HG03342 (cell line): Measurements from ENCODE around the gene PSME3IP1.
"Not testable (repeated sequence)": the region's sequence is repeated elsewhere in the genome, so short reads cannot be mapped to it uniquely, and the experiment has no call there.

ENCODE experiments used
- ATAC-seq: cut with Tn5 transposase; IDR thresholded peaks from one replicate; pipeline ENCODE4 v1.9.1; 2021; ENCODE audit warnings: mild to moderate bottlenecking, moderate library complexity; ENCODE audit not compliant: unreplicated experiment

The PSME3IP1 gene

DNA sequence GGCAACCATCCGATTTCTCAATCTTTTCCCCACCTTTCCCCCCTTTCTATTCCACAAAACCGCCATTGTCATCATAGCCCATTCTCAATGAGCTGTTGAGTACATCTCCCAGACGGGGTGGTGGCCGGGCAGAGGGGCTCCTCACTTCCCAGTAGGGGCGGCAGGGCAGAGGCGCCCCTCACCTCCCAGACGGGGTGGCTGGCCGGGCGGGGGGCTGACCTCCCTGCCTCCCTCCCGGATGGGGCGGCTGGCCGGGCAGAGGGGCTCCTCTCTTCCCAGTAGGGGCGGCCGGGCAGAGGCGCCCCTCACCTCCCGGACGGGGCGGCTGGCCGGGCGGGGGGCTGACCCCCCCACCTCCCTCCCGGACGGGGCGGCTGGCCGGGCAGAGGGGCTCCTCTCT is 14.5 kb upstream of the PSME3IP1 start:
- ATAC-seq: not testable (repeated sequence)

DNA sequence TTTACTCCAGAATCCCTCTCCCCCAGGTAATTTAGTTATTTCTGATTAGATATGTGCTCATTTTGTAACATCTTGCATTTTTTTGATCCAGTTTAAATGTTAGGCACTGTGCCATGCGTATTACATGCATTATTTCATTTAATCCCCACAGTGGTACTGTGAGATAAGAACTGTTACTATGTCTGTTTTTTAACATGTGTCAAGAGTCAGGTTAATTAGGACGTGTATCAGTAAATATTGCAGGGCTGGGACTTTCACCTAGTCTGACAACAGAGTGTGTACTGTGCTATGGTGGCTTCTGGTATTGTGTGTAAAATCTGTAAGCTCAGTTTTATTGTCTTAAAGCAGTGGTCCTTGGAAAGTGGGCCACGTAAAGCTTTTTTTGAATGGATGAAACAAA is 10.9 kb upstream of the PSME3IP1 start:
- no peak for ATAC-seq

DNA sequence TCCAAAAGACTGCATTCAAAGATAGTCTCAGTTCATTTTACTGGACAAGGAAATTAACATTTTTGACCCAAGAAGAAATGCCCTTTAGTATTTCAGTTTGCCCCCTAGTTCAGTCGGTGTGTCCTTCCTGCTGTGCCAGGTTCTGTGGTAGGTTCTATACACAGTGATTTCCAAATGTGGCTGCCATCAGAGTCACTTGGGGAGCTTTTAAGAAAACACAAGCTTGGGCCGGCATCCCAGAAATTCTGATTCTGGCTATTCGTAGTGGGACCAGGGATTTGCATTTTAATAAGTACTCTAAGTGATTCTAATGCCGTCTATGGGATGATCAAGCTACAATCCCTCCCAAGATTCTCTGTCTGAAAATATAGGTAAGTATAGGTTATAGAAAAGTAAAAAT is 10.4 kb upstream of the PSME3IP1 start:
- ATAC-seq: no peak

DNA sequence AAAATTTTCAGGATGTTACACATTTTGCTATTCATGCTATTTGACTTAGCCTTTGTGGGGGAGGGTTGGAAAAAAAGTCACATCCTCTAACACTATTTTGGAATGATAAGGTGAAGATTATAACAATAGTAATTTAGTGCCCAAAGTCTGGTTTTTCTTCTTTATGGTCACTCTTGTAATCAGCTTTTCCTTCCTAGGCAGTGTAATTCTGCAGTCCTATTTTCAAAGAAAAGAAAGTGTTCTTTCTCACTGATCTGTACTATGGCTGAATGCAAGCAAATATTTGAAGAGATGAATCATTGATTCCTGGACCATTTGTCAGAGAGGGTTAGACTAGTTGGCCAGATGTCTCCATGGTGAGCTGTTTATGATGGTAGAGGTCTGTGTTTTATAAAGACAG is 8.7 kb upstream of the PSME3IP1 start:
- ATAC-seq: no peak

DNA sequence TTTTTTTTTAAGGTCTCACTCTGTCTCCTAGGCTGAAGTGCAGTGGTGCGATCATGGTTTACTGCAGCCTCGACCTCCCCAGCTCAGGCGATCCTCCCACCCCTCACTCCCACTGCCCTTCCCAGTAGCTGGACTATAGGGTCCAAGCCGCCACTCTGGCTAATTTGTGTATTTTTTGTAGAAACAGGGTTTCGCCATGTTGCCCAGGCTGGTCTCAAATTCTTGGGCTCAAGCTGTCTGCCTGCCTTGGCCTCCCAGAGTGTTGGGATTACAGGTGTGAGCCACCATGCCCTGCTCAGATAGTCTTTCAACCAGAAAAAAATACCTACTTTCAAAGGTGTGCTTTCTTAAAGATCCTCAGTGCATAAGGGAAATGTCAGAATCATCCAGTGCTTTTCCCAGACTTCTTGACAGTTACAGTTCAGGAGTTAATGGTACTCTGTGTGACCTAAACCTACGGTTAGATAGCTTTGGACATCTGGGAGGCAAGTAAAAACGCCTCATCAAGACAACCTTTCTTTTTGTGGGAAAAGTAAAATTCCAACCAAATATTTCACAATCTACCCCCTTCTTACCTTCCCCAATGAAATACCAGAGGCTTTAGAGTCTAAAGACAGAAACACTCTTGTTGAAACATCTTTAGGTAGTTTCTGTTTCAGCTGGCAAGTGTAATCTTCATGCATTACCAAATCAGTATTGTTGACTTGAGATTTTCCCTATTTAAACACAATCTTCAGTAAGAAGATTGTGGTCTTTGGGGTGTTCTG is 7.1 kb upstream of the PSME3IP1 start:
- no peak for ATAC-seq

DNA sequence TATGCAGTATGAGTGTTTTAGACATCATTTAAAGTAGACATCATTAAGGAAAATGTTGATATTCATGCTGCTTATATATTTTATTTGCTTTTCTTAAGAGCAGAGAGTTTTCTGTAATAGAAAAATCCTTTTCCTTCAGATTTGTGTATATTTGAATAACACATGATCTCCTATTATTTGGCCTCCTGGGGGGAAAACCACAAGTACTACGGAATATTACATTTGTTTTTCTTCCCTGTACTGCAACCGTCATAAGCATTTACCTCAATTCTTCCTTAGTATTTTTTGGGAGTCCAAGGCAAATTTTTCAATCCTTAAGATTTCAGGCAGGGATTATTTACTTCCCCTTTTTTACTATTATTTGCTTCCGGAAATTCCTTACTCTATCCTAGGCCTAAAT is 6.3 kb upstream of the PSME3IP1 start:
- no peak for ATAC-seq

DNA sequence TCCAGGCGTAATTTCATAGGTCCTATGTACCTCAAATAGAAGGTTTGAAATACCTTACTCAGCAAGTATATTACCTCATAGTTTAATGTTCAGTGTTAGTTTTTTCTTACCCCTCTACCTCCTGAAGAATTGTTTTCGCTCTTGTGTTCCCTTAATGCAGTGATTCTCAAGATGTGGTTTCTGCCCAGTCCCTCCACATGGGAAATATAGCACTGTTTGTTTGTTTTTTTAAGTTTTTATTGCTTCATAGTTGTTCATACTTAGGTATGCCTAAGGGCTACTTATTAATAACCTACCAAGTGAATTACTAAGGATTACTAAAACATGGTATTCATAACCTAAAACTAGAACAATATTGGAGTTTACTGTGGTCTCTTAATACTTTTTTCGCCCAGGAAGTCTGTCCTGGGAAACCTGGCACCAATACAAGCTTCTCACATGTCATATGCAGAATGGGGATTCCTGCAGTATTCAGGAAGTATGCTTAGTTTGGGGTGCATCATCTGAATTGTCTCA is 5.3 kb upstream of the PSME3IP1 start:
- no peak for ATAC-seq

DNA sequence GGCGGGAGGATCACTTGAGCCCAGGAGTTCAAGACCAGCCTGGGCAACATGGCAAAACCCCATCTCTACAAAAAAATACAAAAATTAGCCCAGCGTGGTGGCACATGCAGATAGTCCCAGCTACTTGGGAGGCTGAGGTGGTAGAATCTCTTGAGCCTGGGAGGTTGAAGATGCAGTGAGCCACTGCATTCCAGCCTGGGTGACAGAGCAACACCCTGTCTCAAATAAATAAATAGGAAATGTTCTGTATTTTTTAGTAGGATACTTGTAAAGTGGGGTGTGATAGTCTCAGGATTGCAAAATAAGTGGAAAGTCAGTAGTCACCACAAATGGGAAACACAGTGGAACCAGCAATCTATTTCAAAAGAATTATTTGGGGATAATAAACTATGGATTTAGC is 4.3 kb upstream of the PSME3IP1 start:
- ATAC-seq: no peak

DNA sequence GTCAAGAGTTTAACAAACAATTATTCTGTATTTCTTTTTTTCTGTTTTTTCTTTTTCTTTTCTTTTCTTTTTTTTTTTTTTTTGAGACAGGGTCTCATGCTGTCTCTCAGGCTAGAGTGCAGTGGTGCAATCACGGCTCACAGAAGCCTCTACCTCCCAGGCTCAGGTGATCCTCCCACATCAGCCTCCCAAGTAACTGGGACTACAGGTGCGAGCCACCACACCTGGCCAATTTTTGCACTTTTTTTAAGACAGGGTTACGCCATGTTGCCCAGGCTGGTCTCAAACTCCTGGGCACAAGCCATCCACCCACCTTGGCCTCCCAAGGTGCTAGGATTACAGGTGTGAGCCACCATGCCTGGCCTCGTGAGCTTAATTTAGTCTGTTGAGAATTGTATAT is 3.7 kb upstream of the PSME3IP1 start:
- not testable (repeated sequence) for ATAC-seq

DNA sequence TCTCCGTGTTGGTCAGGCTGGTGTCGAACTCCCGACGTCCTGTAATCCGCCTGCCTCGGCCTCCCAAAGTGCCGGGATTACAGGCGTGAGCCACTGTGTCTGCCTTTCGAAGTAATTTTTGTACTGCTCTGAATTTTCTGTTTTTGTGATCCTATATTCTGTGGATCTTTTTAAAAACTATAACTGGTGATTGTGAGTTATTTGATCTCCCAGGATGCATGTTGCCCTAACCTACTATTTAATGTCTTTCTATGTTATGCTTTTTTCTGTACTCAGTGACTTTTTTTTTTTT is 2.8 kb upstream of the PSME3IP1 start:
- ATAC-seq: no peak

DNA sequence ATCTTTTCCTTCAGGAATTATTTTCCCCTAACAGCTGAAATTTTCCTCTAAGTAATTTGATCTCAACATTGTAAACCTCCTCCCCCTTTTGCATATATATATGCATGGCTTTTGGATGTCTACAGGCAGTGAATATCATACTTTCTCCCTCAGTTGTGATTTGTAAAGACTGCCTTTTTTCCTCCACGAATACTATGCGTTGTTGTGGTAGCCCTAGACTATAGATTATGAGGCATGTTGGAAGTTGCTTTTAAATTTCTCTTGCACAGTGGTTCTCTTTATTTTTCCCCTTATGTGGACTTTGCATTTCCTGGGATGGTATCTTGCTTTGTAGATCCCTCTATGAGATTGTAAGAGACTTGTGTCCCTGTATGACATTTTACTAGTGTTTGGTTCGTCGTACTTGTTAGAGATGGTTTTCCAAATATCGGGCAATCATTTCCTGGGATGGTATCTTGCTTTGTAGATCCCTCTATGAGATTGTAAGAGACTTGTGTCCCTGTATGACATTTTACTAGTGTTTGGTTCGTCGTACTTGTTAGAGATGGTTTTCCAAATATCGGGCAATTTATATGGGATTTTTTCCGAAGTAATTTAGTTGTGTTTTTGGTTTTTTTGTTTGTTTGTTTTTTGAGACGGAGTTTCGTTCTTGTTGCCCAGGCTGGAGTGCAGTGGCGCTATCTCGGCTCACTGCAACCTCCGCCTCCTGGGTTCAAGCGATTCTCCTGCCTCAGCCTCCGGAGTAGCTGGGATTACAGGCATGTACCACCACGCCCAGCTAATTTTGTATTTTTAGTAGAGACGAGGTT is 2.3 kb upstream of the PSME3IP1 start:
- not testable (repeated sequence) for ATAC-seq

DNA sequence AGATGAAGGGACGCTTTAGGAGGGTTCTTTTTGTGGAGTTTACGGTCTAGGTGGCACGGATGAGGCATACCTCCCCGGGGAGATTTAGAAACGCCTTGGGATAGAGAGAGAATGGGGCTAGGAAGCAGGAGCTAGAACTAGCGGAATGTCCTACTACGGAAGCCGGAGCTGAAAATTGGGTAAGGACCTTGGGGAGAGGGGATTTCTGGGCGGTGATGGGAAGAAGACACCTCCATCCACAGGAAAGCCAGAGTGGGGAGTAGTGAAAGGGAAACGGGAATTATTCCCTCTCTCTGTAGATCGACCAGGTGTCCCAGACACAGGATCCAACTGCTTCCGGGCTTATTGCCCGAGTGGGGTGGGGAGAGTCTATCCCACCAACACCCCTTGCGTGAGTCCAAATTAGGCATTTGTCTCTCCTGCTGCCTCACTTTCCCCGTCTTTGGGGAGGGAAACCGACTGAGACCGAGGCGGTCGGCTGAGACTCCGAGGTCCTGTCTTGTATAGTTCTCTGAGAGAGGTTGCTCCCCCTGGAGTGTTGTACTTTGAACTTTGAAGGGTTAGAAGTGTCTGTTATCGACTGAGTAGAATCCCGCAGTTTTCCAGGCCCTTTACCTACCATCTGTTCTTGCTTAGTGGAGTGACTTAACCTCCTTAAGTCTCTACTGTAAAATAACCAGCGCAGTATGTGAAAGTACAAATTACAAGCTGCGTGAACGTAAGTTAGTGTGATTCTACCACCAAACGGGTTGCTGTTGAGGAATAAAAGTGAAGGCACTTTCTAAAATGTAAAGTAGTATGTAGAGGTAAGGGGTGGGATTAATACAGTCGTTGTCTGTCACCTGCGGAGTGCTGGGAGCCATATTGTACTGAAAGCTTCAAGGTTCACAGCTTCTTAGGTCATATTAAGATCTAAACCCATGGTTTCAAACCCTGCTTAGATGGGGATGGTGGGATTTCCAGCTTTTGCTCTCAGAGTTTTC is 1.3 kb upstream of the PSME3IP1 start:
- ATAC-seq: no peak

DNA sequence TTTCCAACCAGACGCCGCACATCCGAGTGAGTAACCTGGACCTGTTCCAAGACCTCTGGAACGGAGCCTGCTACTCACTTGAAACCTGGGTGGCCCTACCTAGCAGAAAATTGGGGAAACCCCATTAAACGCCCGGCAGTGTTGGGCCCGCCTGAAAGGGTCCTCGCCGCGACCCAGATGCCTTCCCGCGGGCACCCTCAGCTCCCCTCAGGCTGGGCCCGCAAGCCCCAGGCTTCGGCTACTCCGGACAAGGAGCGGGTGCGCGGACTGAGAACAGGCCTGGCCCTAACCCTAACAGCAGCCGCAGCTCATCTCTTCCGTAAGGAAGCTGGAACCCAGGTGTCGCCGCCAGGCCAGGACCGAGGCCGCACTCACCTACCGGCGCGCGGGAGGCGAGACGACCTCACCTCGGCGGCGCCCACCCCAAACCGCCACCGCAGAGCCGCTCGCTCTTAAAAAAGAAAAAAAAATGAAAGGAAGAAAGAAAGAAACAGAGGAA is 344 bp downstream of the PSME3IP1 start:
- peak; percentile 28 for ATAC-seq

DNA sequence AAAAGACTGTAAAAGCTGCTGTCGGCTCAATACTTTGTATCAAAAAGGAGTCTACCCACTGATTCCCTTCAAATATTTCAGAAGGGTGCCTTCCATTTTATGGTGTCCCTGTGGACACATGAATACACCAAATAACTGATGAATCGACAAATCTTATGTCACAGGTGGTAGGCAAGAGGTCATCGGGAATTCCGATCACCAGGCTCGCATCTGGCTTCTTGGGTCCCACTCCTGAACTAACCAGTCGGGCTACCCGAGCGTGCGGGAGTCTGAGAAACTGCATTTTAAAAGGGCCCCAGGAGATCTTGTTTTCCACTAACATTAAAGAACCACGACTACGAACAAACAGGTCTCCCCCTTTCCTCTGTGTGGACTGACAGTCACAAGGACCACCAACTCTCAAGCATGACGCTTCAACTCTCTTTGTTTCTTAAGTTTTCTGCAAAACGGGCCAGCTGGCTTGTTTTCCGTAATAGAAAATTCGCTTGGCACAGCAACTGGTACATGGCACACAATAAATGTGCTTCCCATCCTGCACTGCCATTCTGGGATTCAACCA is 873 bp downstream of the PSME3IP1 start:
- no peak for ATAC-seq

DNA sequence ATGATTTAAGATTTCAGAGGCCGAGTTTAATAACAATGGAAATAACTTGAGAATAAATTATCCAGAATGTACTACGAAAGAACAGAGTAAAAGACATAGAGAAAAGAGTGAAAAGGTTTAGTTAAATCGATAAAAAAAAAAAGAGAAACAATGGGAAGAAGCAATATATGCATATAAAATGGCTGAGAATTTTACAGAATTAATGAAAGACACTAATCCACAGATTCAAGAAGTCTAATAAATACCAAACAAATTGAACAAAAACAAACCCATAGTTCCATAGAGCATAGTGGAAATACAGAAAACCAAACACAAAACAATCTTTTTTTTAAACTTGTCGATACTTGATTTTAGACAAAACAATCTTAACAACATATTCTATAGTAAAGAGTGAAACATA is 1.7 kb downstream of the PSME3IP1 start:
- no peak for ATAC-seq

DNA sequence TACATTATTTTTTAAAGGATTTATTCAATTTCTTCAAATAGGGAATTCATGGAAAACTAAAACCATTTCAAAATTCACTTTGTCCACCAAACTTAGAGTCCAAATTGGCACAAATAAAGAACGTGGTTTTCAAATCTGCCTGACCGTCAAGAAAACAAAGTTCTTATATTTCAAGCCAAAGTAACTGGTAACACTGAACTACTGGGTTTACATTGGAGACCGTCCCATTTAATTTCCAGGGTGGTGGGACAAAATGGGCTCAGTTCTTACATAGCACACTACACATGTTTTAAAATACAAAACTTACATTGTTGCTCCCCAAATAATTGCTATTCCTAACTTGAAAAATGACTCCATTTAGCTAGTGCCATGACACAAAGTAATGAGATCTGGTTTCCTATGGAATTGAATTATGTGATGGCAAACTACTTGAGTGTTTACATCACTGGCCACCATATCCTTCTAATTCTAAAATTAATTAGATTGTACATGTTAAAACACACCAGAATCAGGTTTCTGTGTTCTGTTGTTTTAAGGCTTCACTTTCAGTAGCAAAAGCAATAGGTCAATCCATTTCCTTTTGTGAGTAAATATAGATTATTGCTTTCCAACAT is 6.5 kb downstream of the PSME3IP1 start:
- no peak for ATAC-seq

DNA sequence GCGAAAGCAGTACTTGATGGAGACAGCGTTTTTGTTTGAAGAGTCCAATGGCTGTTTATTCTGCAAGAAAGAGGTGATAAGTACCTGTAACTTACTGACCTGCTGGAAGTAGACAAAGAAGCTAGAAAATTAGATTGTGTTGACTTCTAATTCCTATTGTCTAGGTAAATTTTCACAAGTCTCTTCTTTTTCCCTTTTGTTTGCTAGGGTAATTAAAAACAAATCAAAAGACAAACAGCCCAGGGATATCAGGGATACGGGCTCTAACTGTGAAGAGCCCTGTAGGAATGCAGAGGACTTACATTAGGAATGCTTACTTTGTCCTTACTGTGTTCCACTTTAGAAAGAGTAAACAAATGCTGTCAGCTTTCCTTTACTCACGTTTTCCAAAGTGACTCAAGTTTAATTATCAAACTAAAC is 7.0 kb downstream of the PSME3IP1 start:
- ATAC-seq: no peak

DNA sequence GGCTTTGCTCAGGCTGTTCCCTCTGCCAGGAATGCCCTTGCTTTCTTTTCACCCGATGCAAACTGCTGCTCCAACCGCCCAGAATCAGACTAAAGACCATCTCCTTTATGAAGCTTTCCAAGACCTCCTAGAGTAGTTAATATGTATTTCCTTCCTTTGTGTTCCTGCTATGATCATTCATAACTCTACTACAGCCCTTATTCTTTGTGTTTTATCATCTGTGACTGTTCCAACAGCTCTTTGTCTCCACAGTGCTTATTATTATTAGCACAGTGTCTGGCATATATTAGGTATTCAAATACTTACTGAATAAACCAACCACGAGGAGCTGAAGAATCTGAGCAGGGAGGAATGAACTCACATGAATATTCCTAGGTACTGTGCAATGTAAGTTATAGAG is 7.6 kb downstream of the PSME3IP1 start:
- ATAC-seq: no peak

DNA sequence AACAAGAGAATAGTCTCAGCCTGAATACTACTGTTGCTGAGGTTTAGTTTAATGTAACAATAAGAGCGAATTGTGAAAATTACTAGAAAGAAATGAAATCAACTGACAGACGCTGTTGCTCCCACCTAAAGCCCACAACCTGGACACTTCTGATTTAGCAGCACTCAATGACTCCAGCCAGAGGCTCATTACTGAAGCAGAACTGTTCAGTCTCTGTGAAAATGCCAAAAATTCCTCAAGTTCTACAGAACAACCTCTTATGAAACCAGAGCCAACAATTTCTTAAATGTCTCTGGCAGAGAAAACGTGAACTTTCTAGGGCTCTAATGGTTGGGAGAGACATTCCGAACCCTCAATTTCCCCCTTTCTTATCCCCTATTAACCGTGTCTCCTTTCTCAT is 9.9 kb downstream of the PSME3IP1 start:
- no peak for ATAC-seq

DNA sequence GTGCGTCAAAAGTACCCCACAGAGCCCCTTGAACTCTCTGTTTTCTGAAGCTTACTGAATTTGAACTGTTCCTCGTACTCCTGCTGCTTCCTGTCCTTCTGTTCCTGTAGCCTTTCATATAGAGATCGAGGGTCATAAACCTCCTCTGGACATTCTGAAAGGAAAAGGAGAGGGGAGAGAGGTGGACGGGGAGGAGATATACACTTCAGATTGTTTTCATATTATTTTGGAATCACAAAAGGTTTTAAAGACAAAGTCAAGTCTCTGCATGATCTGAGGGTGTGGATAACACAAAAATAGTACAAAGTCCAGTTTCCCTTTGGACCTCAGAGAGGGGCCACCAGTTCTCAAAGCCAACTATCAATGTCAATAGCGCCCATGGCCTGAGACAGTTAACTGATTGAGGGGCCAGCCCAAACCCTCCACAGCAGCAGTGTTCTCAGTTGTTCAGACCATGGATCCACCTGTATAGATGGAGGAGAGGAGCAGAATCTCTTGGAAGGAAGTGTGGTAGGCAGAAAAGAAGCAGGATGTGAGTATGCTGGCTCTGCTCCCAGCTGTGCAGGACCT is 13.0 kb downstream of the PSME3IP1 start:
- no peak for ATAC-seq
